Activated T-cell treated with anti-CD3 and anti-CD28 coated beads, Interleukin-2, amount 50 U/mL, for 24 hours (primary cell): ENCODE data around the gene LAGE3.
"Not testable (repeated sequence)": the region's sequence is repeated elsewhere in the genome, so short reads cannot be mapped to it uniquely, and the experiment has no call there.

Experiments used
- DNase-seq: peaks from one replicate; pipeline ENCODE4 v3.0.0-alpha.2; 2020
- H3K27ac Mint-ChIP-seq: 2 replicates; pipeline ENCODE4 v1.8.0; 2020; ENCODE audit warnings: mild to moderate bottlenecking, mixed read lengths
- H3K27me3 Mint-ChIP-seq: 2 replicates; pipeline ENCODE4 v1.8.0; 2020; ENCODE audit warnings: mixed read lengths
- H3K36me3 Mint-ChIP-seq: 2 replicates; pipeline ENCODE4 v1.8.0; 2020; ENCODE audit warnings: low read depth, mixed read lengths
- H3K4me1 Mint-ChIP-seq: 2 replicates; pipeline ENCODE4 v1.8.0; 2020; ENCODE audit warnings: low read depth, mixed read lengths
- H3K4me3 Mint-ChIP-seq: 2 replicates; pipeline ENCODE4 v1.8.0; 2020; ENCODE audit warnings: mild to moderate bottlenecking, moderate library complexity, mixed read lengths
- H3K9me3 Mint-ChIP-seq: 2 replicates; pipeline ENCODE4 v1.8.0; 2020; ENCODE audit warnings: mixed read lengths

The LAGE3 gene

DNA sequence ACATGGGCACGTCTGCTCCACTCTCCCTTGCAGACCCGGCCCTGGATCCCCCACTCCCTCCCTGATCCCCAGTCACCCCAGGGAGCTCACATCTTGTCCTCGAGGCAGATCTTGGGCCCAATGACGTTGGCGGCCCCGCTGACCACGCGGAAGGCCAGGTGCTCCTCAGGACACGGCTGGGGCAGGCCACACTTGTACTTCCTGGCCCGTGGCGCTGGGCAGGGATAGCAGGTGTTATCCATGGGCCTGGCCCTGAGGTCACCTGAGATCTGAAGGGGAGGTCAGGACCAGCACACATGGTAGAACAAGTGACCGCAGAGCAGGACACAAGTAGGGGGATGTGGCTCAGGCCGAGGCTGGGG is 29.3 kb upstream of the LAGE3 start:
- Mint-ChIP-seq H3K27ac (peak overlapping the region; percentile 52), H3K4me1 (peaks cover 11% of the 10 kb centered on the region), H3K36me3 (peaks cover 45% of the 10 kb centered on the region), H3K9me3 (no peaks in the 10 kb centered on the region), H3K27me3 (peaks cover 27% of the 10 kb centered on the region), H3K4me3 (no peak overlapping the region)
- no peak for DNase-seq

DNA sequence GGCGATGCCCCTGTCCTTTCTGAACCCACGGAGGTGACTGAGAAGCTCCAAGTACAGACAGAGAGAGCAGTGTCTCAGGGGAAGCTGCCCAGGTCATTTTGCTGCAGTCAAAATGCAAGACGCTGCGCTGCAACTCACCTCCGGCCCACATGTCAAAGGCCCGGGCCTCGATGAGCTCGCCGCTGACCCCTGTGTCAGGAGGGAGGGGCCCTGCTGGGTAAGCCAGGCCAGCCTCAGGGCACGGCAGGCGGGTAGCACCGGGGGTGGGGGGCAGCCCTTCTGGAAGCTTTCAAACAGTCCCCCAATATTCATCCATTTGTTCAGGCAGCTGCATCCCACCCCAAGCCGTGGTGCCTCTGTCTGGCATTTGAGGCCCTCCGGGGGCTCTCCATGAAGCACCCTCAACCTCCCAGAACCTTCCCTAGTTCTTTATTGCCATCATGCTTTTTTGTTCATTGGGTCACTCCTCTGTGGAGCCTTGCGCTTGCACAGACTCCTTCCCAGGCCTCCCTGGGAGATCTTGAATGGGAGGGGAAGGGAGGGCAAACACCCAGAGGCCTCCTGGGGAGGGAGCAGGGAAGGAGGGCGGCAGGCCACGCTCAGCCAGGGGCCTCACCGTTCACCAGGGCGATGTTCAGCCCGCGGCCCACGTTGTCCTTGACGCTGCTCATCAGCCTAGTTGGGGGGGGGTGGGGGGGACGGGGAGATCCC is 28.7 kb upstream of the LAGE3 start:
- no peak for DNase-seq
- peaks cover 27% of the 10 kb centered on the region for H3K27me3 Mint-ChIP-seq
- H3K4me3 Mint-ChIP-seq, result no peak overlapping the region
- no peak overlapping the region for H3K27ac Mint-ChIP-seq
- H3K36me3 Mint-ChIP-seq, result peaks cover 45% of the 10 kb centered on the region
- no peaks in the 10 kb centered on the region for H3K9me3 Mint-ChIP-seq
- peaks cover 11% of the 10 kb centered on the region for H3K4me1 Mint-ChIP-seq

DNA sequence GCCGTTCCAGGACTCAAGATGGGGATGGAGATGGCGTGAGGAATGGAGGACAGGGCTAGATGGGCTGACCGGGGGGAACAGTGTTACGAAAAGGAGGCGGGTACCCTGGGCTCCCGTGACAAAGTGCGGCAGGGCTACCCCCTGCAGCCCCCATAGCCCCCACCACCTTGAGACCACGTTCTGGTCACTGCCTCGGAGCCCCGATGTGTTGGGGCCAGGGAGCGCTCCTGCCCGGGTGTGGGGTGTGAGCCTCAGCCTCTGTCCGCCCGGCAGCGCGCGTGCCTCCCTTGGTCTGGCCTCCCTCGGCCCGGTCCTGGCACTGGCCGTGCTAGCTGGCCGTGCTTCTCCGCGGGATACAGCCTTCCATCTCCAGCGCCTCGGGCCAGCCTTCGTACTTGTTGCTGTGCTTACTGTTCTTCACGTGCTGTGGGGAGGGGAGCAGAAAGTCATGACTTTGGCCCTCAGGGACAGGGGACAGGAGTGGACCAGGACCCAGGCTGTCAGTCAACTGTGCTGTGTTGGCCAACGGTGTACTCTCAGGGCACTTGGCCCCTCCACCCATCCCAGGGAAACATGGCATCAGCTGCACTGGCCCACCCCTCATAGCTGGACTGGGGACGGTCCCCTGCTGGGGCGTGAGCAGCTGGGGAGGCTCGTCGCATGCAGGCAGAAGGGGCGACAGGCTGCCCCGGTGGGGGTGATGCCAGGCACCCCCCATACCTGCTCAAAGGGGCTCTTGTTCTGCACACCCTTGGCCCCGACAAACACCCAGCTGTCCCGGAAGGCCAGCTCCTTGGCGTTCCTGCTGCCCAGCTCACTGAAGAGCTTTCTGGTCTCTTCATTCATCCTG is 27.6 kb upstream of the LAGE3 start:
- H3K27ac Mint-ChIP-seq, result no peak overlapping the region
- H3K4me3 Mint-ChIP-seq, result no peak overlapping the region
- DNase-seq, result no peak
- peaks cover 44% of the 10 kb centered on the region for H3K36me3 Mint-ChIP-seq
- peaks cover 7% of the 10 kb centered on the region for H3K4me1 Mint-ChIP-seq
- no peaks in the 10 kb centered on the region for H3K9me3 Mint-ChIP-seq
- H3K27me3 Mint-ChIP-seq, result peaks cover 27% of the 10 kb centered on the region

DNA sequence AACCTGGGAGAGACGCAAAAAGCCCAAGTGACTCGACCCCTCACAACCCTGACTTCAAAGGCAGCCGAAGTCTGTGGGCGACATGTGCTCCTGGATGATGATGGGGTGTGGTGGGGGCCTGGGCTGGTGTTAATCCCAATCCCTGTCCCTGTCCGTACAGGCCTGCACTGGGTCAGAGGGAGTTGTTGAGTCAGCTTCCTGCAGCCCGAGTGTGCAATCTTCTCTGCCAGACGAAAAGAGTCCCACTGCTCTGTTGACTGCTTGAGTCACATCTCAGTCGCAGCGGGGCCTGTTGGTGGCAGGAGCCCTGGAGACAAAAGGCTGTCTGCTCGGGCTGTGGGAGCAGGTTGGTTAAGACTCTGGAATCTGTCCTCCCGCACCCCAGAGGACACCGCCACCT is 26.7 kb upstream of the LAGE3 start:
- no peak for DNase-seq
- Mint-ChIP-seq H3K4me3 (no peak overlapping the region), H3K4me1 (no peaks in the 10 kb centered on the region), H3K27ac (no peak overlapping the region), H3K27me3 (peaks cover 22% of the 10 kb centered on the region), H3K36me3 (peaks cover 36% of the 10 kb centered on the region), H3K9me3 (no peaks in the 10 kb centered on the region)

DNA sequence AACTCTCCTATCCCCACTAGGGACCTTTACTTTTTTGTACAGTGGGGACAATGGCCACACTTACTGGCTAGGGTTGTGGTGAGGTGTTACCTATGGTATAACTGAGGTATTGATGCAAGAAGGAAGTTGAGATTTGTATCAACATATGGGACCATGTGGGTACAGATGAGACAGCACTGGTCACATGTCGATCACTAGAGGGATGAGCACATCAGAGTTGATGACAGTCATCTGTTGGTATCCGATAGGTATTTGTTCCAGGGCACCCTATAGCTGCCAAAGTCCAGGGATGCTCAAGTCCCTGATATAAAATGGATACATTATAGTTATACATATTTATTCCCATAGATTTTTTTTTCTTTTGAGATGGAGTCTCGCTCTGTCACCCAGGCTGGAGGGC is 23.9 kb upstream of the LAGE3 start:
- DNase-seq, result no peak
- Mint-ChIP-seq H3K36me3 (peaks cover 16% of the 10 kb centered on the region), H3K9me3 (no peaks in the 10 kb centered on the region), H3K27me3 (peaks cover 6% of the 10 kb centered on the region), H3K27ac (no peak overlapping the region), H3K4me1 (no peaks in the 10 kb centered on the region), H3K4me3 (no peak overlapping the region)

DNA sequence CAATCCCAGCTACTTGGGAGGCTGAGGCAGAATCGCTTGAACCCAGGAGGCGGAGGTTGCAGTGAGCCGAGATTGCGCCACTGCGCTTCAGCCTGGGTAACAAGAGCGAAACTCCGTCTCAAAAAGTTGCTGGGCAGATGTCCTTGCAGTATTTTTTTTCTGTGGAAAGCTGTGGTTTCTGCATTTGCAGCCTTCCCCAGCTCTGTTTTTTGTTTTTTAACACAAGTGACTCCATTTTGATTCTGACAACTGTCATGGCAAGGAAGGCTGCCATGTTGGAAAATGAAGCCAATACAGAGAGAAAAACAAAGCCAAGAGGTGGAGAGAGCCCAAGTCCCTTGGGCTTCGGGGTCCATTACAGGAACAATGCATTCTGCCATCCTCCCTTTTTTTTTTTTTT is 23.0 kb upstream of the LAGE3 start:
- peaks cover 16% of the 10 kb centered on the region for H3K36me3 Mint-ChIP-seq

DNA sequence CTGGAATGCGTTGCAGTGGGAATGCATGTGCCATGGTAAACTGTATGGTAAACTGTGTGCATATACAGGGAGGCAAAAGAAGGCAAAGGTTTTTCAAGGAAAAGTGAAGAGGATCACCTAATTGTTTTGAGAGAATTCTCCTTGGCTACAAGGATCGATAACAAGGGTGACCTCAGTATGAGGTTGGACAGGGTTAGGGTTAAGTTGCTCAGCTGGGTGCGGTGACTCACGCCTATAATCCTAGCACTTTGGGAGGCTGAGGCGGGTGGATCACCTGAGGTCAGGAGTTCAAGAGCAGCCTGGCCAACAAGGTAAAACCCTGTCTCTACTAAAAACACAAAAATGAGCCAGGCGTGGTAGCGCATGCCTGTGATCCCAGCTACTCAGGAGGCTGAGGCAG is 22.3 kb upstream of the LAGE3 start:
- H3K27ac Mint-ChIP-seq, H3K9me3 Mint-ChIP-seq, H3K4me1 Mint-ChIP-seq, DNase-seq, H3K27me3 Mint-ChIP-seq, H3K4me3 Mint-ChIP-seq: not testable (repeated sequence)
- H3K36me3 Mint-ChIP-seq, result peaks cover 15% of the 10 kb centered on the region

More for the DNA sequence above, 23.0 kb upstream of the LAGE3 start:
- Mint-ChIP-seq H3K4me3 (no peak overlapping the region), H3K27me3 (peaks cover 6% of the 10 kb centered on the region), H3K27ac (no peak overlapping the region), H3K9me3 (no peaks in the 10 kb centered on the region), H3K4me1 (no peaks in the 10 kb centered on the region)
- DNase-seq, result no peak

DNA sequence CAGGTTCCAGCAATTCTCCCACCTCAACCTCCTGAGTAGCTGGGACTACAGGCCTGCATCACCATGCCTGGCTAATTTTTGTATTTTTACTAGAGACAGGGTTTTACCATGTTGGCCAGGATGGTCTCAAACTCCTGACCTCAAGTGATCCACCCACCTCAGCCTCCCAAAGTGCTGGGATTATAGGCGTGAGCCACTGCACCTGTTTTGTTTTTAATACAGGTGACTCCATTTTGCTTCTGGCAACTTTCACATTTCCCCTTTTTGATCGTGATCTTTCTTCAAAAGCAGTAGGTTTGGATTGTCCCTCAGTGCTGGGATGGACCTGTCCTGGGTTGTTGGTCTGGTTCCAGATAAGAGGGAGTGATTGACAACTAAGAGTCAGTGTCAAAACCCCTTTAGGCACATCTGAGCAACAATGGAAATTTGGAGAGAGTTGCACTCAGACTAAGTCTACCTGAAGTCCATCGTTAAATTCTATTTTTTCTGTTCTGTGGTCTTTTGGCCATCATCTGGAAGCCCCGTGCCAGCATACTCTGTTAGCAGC is 17.6 kb upstream of the LAGE3 start:
- H3K27ac Mint-ChIP-seq, H3K36me3 Mint-ChIP-seq, H3K9me3 Mint-ChIP-seq, H3K4me1 Mint-ChIP-seq, DNase-seq, H3K4me3 Mint-ChIP-seq, H3K27me3 Mint-ChIP-seq: not testable (repeated sequence)

DNA sequence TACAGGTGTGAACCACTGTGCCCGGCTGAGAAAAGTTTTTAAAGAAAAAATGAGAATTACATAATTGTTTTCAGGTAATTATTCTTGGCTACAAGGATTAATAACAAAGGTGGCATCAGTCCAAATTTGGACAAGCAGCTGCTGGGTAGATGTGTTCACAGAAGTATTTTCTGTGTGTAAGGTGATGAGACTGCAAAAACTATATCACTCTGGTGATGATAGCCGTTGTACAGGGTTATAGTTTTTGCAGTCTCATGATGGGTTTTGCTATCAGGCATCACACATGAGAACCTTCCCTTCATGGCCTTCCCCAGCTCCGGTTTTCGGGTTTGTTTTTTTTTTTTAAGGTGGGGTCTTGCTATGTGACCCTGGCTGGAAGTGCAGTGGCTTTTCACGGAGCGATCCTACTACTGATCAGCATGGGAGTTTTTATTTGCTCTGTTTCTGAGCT is 16.4 kb upstream of the LAGE3 start:
- Mint-ChIP-seq H3K36me3 (no peaks in the 10 kb centered on the region), H3K9me3 (no peaks in the 10 kb centered on the region), H3K4me1 (peaks cover 3% of the 10 kb centered on the region), H3K27ac (no peak overlapping the region), H3K4me3 (no peak overlapping the region), H3K27me3 (peaks cover 9% of the 10 kb centered on the region)
- DNase-seq, result no peak

DNA sequence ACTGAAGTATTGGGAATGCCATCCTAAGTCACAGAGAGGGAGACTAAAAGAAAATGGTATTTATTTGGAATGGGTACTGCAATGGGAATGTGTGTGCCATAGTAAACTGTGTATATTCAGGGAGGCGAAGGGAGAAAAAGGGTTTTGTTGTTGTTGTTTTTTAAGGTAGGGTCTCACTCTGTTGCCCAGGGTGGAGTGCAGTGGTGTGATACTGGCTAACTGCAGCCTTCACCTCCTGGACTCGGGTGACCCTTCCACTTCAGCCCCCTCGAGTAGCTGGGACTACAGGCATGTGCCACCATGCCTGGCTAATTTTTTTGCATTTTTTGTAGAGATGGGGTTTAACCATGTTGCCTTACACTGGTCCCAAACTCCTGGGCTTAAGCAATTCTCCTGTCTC is 15.6 kb upstream of the LAGE3 start:
- Mint-ChIP-seq H3K4me1 (peaks cover 4% of the 10 kb centered on the region), H3K27ac (no peak overlapping the region), H3K36me3 (peaks cover 4% of the 10 kb centered on the region), H3K4me3 (no peak overlapping the region), H3K9me3 (no peaks in the 10 kb centered on the region), H3K27me3 (peaks cover 9% of the 10 kb centered on the region)
- no peak for DNase-seq

DNA sequence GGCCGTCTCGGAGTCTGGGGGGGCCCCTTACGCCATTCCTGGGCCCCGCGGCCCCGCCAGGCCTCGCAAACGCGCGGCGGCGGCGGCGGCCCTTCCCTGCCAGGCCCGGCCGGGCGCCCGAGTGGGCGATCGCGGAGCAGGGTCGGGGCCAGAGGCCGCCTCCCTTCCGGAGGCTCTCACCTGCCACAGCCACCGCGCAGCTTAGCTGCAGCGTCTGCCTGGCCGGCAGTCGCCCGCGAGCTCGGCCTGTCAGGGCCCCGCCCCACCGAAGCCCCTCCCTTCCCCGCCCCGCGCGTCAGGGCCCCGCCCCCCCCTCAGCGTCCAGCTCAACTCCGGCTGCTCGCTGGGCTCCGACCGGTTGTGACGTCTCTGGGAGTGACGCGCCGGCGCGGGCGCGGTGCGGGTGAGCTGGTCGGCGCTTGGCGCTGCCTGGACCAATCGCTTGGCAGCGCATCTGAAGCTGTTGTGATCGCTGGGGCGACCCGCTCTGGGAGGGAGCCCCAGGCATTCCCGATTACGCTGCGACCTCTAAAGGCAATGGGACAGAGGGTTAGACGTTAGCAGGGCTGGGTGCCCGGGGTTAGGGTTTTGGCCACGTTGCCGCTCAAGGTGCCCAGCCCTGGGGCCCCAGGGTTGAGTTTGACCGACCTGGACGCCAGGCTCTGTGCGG is 11.5 kb upstream of the LAGE3 start, which contains the start of gene SLC10A3:
Gene SLC10A3 (minus strand): TSS at position 216 of the 670 bp plus-strand sequence. CDS start 1,689 bp downstream, outside the sequence.
- H3K36me3 Mint-ChIP-seq, result peaks cover 30% of the 10 kb centered on the region
- peaks cover 25% of the 10 kb centered on the region for H3K4me1 Mint-ChIP-seq
- H3K27ac Mint-ChIP-seq, result peak within 1 kb of the TSS; percentile 92
- no peaks in the 10 kb centered on the region for H3K9me3 Mint-ChIP-seq
- peak; percentile 89 for DNase-seq
- peak within 1 kb of the TSS; percentile 87 for H3K4me3 Mint-ChIP-seq
- peaks cover 4% of the 10 kb centered on the region for H3K27me3 Mint-ChIP-seq

DNA sequence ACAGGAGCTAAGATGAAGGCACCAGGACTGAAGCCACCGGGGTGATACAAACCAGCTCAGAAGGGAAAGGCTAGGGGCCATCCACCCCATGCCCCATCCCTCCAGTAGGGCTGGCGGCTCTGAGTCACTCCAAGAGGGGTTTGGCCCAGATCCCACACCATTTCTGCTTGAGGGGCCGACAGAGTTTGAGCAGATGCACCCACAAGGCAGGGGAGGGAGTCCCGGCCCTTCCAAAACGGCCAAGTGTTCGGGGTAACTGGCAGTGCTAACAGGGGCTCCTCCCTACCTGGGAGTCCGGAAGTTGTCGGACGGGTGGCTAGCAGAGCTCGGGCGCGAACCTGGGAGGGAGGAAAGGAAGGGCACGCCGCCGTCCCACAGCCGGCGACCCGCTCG is 10.9 kb upstream of the LAGE3 start:
- no peaks in the 10 kb centered on the region for H3K9me3 Mint-ChIP-seq
- peaks cover 35% of the 10 kb centered on the region for H3K36me3 Mint-ChIP-seq
- peak overlapping the region; percentile 91 for H3K27ac Mint-ChIP-seq
- H3K4me3 Mint-ChIP-seq, result peak overlapping the region; percentile 86
- H3K27me3 Mint-ChIP-seq, result peaks cover 4% of the 10 kb centered on the region
- H3K4me1 Mint-ChIP-seq, result peaks cover 27% of the 10 kb centered on the region
- DNase-seq, result no peak

DNA sequence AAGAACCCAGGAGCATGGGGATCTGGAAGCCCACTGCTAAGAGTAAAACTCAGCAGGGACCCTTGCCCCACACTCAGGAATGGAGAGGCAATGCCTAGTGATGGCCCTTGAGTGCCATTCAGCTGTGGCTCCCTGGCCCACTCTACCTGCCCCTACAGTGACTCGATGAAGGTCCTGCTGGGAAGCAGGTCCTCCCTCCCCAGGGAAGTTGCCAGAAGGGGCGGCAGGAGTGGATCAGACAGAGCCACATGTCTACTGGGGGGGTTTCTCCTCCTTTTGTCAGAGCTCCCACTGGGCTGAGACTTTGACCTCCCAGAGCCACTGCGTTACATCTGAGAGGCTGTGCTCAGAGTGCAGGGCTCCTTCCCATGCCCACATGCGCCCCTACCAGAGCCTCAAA is 10.1 kb upstream of the LAGE3 start:
- Mint-ChIP-seq H3K27me3 (peaks cover 4% of the 10 kb centered on the region), H3K36me3 (peaks cover 44% of the 10 kb centered on the region)
- DNase-seq, result no peak

DNA sequence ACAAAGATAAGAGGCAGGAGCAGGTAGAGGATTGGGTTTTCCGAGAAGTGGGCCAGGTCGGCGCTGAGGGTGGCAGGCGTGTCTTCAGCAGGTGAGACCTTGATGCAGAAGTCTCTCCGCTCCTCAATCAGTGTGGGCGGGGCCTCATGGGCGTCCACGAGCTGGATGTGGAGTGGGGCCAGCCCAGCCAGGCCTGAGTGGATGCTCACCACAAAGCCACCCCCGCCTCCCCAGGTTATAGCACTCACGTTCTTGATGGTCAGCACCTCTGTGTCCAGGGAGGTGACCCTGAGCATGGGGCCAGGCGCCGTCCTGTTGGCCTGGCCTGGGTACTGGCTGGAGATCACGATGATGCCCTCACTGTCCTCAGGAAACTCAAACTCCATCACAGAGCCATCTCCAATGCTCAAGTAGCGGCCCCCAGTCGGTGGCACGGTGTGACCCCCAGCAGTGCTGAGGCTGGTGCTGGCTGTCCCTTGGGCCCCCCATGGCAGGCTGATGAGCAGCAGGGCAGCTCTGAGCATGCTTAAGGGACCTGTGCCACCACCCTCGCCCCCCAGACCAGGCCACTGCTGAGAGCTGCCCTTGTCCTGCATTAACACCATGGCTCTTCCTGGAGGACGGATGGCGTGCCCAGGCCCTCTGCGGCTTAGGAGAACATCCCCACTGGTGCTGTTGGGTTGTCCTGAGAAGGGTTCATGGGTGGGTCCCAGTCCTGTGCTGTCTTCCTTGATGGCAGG is 9.4 kb upstream of the LAGE3 start:
- Mint-ChIP-seq H3K36me3 (peaks cover 50% of the 10 kb centered on the region), H3K27me3 (peaks cover 7% of the 10 kb centered on the region), H3K4me3 (no peak overlapping the region), H3K9me3 (no peaks in the 10 kb centered on the region), H3K4me1 (peaks cover 38% of the 10 kb centered on the region), H3K27ac (no peak overlapping the region)
- DNase-seq, result no peak

More for the DNA sequence above, 10.1 kb upstream of the LAGE3 start:
- peak overlapping the region; percentile 91 for H3K27ac Mint-ChIP-seq
- H3K4me3 Mint-ChIP-seq, result peak overlapping the region; percentile 86
- H3K9me3 Mint-ChIP-seq, result no peaks in the 10 kb centered on the region
- peaks cover 32% of the 10 kb centered on the region for H3K4me1 Mint-ChIP-seq
